ENCODE measurements around the gene TMEM150B.

DNA sequence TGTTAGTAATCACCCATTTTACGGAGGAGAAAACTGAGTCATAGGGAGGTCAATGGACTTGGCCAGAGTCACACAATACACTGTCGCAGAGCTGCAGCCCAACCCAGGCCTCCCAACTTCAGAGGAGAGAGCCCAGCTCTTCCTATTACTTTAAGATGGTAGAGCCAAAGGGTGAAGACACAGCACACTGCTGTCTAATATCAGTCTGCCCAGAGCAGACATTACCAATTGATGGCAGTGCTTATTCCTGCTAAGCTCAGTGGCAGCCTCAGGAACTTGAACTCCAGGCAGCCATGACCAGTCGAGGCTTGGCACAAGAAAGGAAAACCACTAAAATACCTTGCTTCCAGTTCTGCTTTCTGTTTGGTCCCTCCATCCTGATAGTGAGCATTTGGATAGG, 18.4 kb downstream of the TMEM150B start:
- TF ChIP-seq, protein P1, sequence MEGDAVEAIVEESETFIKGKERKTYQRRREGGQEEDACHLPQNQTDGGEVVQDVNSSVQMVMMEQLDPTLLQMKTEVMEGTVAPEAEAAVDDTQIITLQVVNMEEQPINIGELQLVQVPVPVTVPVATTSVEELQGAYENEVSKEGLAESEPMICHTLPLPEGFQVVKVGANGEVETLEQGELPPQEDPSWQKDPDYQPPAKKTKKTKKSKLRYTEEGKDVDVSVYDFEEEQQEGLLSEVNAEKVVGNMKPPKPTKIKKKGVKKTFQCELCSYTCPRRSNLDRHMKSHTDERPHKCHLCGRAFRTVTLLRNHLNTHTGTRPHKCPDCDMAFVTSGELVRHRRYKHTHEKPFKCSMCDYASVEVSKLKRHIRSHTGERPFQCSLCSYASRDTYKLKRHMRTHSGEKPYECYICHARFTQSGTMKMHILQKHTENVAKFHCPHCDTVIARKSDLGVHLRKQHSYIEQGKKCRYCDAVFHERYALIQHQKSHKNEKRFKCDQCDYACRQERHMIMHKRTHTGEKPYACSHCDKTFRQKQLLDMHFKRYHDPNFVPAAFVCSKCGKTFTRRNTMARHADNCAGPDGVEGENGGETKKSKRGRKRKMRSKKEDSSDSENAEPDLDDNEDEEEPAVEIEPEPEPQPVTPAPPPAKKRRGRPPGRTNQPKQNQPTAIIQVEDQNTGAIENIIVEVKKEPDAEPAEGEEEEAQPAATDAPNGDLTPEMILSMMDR (conservative IDR thresholded peaks at IDR 0.05; ENCODE audit: low read length): no peak
- no peak for TF ChIP-seq EZH2phosphoT487 (IDR thresholded peaks at IDR 0.05; ENCODE audit: borderline replicate concordance, low read depth, low read length)
